ENCODE data around the gene TSEN34.
"Not testable (repeated sequence)": the region's sequence is repeated elsewhere in the genome, so short reads cannot be mapped to it uniquely, and the experiment has no call there.

TSEN34 gene

DNA sequence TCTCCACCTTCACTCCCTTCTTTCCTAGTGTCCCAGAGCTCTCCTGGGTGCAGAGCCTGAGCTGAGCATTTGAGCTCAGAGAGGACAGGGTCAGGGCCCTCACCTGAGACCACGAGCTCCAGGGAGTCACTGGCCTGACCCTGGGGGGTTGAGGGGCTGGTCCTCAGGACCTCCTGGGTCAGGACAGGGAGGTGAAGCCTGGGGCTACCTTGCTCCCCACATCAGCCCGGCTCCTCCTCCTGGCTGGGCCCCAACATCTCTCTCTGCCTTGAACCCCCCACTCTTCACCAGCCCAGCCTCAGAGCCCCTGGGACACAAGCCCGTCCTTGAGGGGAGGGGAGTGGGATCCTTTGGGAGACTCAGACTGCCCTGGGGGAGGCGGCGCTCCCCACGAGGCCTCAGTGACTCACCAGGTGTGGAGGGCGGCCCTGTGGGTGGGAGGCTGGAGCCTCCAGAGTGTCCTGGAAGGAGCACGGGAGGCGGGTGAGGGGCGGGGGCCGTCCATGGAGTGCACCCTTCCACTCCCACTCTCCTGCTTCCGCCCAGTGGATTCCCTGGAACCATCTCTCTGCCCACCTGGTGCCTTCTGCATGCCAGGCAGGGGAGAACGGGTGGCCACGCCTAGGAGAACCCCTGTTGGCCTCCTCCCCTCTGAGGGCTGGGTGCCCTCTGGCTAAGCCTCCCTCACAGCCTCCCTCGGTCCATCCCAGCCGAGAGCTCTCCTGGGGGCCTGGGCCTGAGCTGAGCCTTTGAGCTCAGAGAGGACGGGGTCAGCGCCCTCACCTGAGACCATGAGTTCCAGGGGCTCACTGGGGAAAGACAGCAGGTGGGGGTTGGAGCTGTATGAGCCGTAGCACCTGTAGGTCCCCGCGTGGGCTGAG lies 48.6 kb downstream of the TSEN34 start:
- not testable (repeated sequence) for DNase-seq (ENCODE audit: low read depth in 2 of 2)

- DNase-seq (ENCODE audit: low read depth in 2 of 2) = not testable (repeated sequence)
Observed at GRCh38 chr19:54240372-54241336, 49.5 kb downstream of the TSEN34 start.

- not testable (repeated sequence) for DNase-seq (ENCODE audit: low read depth in 2 of 2)
Observed at GRCh38 chr19:54242234-54242633, 51.1 kb downstream of the TSEN34 start.

GRCh38 chr19:54242646-54243045 lies 51.5 kb downstream of the TSEN34 start, which contains the start of gene LILRA6:
Gene LILRA6 (minus strand): TSS chr19:54242790.
- not testable (repeated sequence) for DNase-seq (ENCODE audit: low read depth in 2 of 2)

DNA sequence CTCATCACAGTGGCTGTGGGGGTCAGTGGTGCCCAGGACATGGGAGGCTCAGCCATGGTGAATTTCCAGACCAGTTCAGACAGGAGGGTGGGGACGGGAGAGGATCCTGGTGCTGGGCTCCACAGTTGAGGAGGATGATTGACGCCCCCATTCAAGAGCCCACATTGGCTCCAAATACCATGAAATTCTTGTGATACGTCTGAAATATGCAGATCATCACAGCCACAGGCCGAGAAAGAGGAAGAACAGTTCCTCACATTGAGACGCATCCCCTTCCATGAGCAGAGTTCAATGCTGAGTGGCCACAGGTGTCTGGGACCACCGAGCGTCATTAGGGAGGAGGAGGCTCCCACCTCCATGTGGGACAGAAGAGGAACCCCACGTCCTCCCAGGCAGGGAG lies 52.7 kb downstream of the TSEN34 start:
- DNase-seq (ENCODE audit: low read depth in 2 of 2) = not testable (repeated sequence)

Data from fibroblast of skin of left biceps (primary cell).